ENCODE measurements around the gene IL1RL1. TPM values are rescaled to one million over a fixed set of nuclear protein-coding genes. Genes with fewer than 3 reads are reported as not detected.
A peak's percentile ranks its signal among the peaks of the same experiment; 100 is the strongest.

Gene IL1RL1
- polyA plus RNA-seq, 1 experiment, result 0.30 TPM

DNA sequence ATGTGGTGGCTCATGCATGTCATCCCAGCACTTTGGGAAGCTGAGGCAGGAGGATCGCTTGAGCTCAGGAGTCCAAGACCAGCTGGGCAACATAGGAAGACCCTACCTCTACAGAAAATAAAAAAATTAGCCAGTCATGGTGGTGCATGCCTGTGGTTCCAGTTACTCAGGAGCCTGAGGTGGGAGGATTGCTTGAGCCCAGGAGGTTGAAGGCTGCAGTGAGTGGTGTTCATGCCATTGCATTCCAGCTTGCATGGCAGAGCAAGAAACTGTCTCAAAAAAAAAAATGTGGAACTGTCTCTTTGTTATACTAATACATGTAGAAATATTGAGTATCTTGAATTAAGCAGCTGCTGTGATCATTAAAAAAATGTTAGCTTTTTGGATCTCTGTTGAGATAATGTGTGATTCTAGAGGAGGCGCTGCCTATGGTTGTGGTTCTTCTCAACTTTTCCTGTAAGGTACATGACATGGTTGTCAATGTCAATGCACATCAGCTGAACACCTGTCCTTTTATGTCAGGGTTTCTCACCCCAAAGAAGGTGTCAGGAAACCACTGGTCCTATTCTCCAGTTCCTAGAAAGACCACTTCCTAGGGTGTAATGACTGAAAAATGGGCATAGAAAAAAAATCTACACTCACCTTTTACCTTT lies 34.7 kb upstream of the IL1RL1 start:
- no peak for TF ChIP-seq CTCF (IDR thresholded peaks at IDR 0.05; ENCODE audit: low read depth, low read length)
- Histone ChIP-seq H3K4me3 (ENCODE audit: low read depth, low read length) (no peak overlapping the region), H3K27ac (ENCODE audit: low read depth, low read length) (no peak overlapping the region), H3K27me3 (ENCODE audit: control insufficient read depth, insufficient read depth, low read length) (peaks cover 3% of the 10 kb centered on the region), H3K9me3 (ENCODE audit: control insufficient read depth, insufficient read depth, low read length) (no peaks in the 10 kb centered on the region)
- DNase-seq (ENCODE audit: low read depth, low spot score), result no peak
- CTCF ChIA-PET, result interaction anchor here (0.8 to 1.4 kb wide), 4 partner anchors 23 to 167 kb away, joined by 3 to 4 read pairs (median 4); no protein-coding TSS in a partner anchor
- POLR2A ChIA-PET, result no interaction called here

DNA sequence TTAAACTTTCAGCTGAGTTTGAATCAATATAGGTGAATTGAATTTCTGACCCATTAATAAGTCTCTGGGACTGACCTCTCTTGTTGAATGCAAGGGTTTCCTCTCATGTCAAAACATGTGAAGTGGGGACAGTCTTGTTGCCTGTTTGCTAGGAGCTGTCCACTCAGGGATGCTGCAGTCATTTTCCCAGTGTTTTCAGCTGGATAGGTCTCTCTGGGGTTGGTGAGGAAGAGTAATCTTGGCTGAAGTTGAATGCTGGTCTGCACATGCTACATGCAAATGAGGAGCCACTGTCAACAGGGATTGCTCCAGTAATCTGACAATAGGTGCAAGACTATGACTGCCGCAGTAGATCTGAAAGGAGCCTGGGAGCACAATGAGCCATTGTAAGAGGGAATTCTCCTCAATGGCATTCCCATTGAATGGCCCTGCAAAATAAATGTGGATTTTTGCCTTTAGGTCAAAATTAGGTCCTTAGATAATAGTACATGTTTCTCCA lies 34.1 kb upstream of the IL1RL1 start:
- CTCF ChIA-PET, result interaction anchor here (1.1 to 1.4 kb wide), 3 partner anchors 24 to 166 kb away, joined by 3 to 4 read pairs (median 4); no protein-coding TSS in a partner anchor
- H3K9me3 ChIP-seq (ENCODE audit: control insufficient read depth, insufficient read depth, low read length), result no peaks in the 10 kb centered on the region
- DNase-seq (ENCODE audit: low read depth, low spot score), result no peak
- POLR2A ChIA-PET, result no interaction called here
- H3K4me3 ChIP-seq (ENCODE audit: low read depth, low read length), result no peak overlapping the region
- no peak overlapping the region for H3K27ac ChIP-seq (ENCODE audit: low read depth, low read length)
- no peak for TF ChIP-seq CTCF (IDR thresholded peaks at IDR 0.05; ENCODE audit: low read depth, low read length)
- H3K27me3 ChIP-seq (ENCODE audit: control insufficient read depth, insufficient read depth, low read length), result peaks cover 3% of the 10 kb centered on the region

DNA sequence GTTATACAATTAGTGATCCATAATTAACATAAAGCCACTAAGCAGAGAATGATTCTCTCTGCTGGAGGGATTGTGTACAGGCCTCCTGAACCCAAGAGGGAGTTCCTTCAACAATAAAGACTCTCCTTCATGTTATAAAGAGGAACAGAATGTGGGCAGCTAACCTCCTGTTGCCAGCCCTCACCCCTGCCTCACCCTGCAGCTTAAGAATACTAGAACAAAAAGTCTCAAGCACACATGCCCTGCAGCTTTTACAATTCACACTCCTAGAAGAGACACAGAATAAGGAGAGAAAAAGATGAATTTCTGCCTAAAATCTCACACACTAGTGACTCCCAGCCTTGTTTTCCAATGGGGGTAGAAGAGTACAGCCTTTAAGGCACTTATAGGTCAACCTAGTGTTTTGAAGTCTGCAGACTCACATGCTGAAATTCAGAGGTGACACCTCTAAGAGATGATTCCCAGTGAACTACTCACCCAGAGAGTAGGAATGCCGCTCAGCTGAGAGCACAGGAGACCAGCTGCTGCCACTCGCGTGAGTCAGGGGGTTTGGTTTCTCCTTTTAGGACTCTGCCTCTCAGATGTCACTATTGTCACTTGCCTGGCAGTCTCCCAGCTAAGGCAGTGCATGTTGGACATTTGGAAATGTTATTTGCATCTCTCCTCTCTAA lies 32.5 kb upstream of the IL1RL1 start:
- no peaks in the 10 kb centered on the region for H3K9me3 ChIP-seq (ENCODE audit: control insufficient read depth, insufficient read depth, low read length)
- no peak overlapping the region for H3K4me3 ChIP-seq (ENCODE audit: low read depth, low read length)
- ChIA-PET POLR2A (no interaction called here), CTCF (no interaction called here)
- DNase-seq (ENCODE audit: low read depth, low spot score), result no peak
- peaks cover 3% of the 10 kb centered on the region for H3K27me3 ChIP-seq (ENCODE audit: control insufficient read depth, insufficient read depth, low read length)
- no peak for TF ChIP-seq CTCF (IDR thresholded peaks at IDR 0.05; ENCODE audit: low read depth, low read length)
- peak overlapping the region; percentile 4 for H3K27ac ChIP-seq (ENCODE audit: low read depth, low read length)

DNA sequence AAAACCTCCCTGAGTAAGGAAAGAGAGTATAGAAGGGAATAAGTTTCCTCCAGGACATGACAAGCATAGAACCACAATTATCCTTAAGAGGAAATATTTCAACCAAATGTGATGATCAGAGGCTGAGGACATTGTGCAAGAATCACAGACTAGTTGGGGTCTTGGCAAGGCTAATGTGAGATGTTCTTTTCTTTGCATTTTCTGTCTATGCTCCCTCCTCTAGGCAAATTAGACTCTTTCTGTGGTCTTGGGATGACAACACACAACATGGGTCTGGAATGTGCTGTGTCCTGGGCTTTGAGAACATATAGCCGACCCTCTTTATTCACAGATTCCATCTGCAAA lies 32.0 kb upstream of the IL1RL1 start:
- peaks cover 3% of the 10 kb centered on the region for H3K27me3 ChIP-seq (ENCODE audit: control insufficient read depth, insufficient read depth, low read length)
- no peak overlapping the region for H3K27ac ChIP-seq (ENCODE audit: low read depth, low read length)
- CTCF ChIA-PET, result no interaction called here
- no peak overlapping the region for H3K4me3 ChIP-seq (ENCODE audit: low read depth, low read length)
- DNase-seq (ENCODE audit: low read depth, low spot score), result no peak
- no peak for TF ChIP-seq CTCF (IDR thresholded peaks at IDR 0.05; ENCODE audit: low read depth, low read length)
- no peaks in the 10 kb centered on the region for H3K9me3 ChIP-seq (ENCODE audit: control insufficient read depth, insufficient read depth, low read length)
- POLR2A ChIA-PET, result no interaction called here

- TF ChIP-seq CTCF (IDR thresholded peaks at IDR 0.05; ENCODE audit: low read depth, low read length), result no peak
- no peaks in the 10 kb centered on the region for H3K27me3 ChIP-seq (ENCODE audit: control insufficient read depth, insufficient read depth, low read length)
- H3K4me3 ChIP-seq (ENCODE audit: low read depth, low read length), result no peak overlapping the region
- CTCF ChIA-PET, result interaction anchor here (1.0 to 1.4 kb wide), 3 partner anchors 19 to 71 kb away, joined by 3 to 4 read pairs (median 3); no protein-coding TSS in a partner anchor
- POLR2A ChIA-PET, result no interaction called here
- no peak for DNase-seq (ENCODE audit: low read depth, low spot score)
- no peak overlapping the region for H3K27ac ChIP-seq (ENCODE audit: low read depth, low read length)
- no peaks in the 10 kb centered on the region for H3K9me3 ChIP-seq (ENCODE audit: control insufficient read depth, insufficient read depth, low read length)
Measured at GRCh38 chr2:102282678-102283091, 28.7 kb upstream of the IL1RL1 start.
